Panc1 (cell line): ENCODE measurements around the gene MRPS34. TPM values are rescaled to one million over a fixed set of nuclear protein-coding genes. Genes with fewer than 3 reads are reported as not detected.

Experiments used
- ATAC-seq: fragments of 200-7000 bp; cut with Tn5 transposase; 2 replicates; pipeline ENCODE4 v1.9.1; 2020; ENCODE audit warnings: mild to moderate bottlenecking, moderate library complexity
- BruUV-seq: library from RNA; stranded (reverse); fragments of 400-500 nt; replicated peaks from 2 replicates; lab custom pipeline; 2021; lab: Mats Ljungman, UMichigan
- CTCF ChIA-PET: fragments of 300-600 bp; sonication (Branson Sonifier 250); formaldehyde crosslinking; loops from one replicate; lab custom pipeline; 2022; ENCODE audit warnings: antibody characterized with exemption; lab: Charles Lee
- POLR2A ChIA-PET: fragments of 300-600 bp; sonication (Branson Sonifier 250); formaldehyde crosslinking; loops from one replicate; lab custom pipeline; 2022; ENCODE audit warnings: antibody characterized with exemption; lab: Charles Lee
- DNase-seq: peaks from one replicate; pipeline ENCODE4 v3.0.0-alpha.2; 2010; ENCODE audit warnings: low read depth, low spot score
- H3K27ac ChIP-seq: 2 replicates; pipeline ENCODE4 v1.5.1; 2011; ENCODE audit warnings: mild to moderate bottlenecking, low read length, inconsistent platforms
- H3K27me3 ChIP-seq: fragments of 200-500 bp; sonication (Bioruptor generic); 2 replicates; pipeline ENCODE4 v1.6.0; 2014; ENCODE audit warnings: low read length, inconsistent platforms; ENCODE audit not compliant: control insufficient read depth, insufficient read depth
- H3K36me3 ChIP-seq: fragments of 200-500 bp; sonication (Bioruptor generic); 2 replicates; pipeline ENCODE4 v1.5.1; 2014; ENCODE audit warnings: inconsistent platforms, mild to moderate bottlenecking, low read length, moderate library complexity; ENCODE audit not compliant: control insufficient read depth, insufficient read depth
- H3K4me1 ChIP-seq: 2 replicates; pipeline ENCODE4 v1.5.1; 2011; ENCODE audit warnings: inconsistent platforms, mild to moderate bottlenecking, low read length, moderate library complexity; ENCODE audit not compliant: control insufficient read depth, insufficient read depth
- H3K4me3 ChIP-seq, 2 experiments: 2 replicates each; pipeline ENCODE4 v1.5.1; 2011 to 2012; ENCODE audit warnings: low read depth in 2 of 2, low read length in 2 of 2, mild to moderate bottlenecking in 2 of 2, inconsistent platforms in 1 of 2, moderate library complexity in 1 of 2
- H3K9me3 ChIP-seq: fragments of 200-500 bp; sonication (Bioruptor generic); 2 replicates; pipeline ENCODE4 v1.5.1; 2014; ENCODE audit warnings: low read depth, mild to moderate bottlenecking, inconsistent platforms, low read length, moderate library complexity; ENCODE audit not compliant: control insufficient read depth, insufficient read depth
- POLR2AphosphoS5 ChIP-seq: IDR thresholded peaks from 2 replicates; pipeline ENCODE4 v1.6.1; 2012; ENCODE audit warnings: mild to moderate bottlenecking, low read depth, low read length, moderate library complexity
- SIN3A ChIP-seq: IDR thresholded peaks from 2 replicates; pipeline ENCODE4 v1.6.1; 2012; ENCODE audit warnings: low read depth, mild to moderate bottlenecking, low read length, moderate library complexity, borderline replicate concordance; ENCODE audit not compliant: insufficient read depth
- TCF7L2 ChIP-seq: IDR thresholded peaks from 2 replicates; pipeline ENCODE4 v1.6.1; 2011; ENCODE audit warnings: mild to moderate bottlenecking, low read depth, low read length, inconsistent platforms
- in situ Hi-C: cut with HindIII; loops from 2 replicates; pipeline ENCODE4 v1.10.0; 2016; ENCODE audit warnings: low sequenced_read_pairs, low pct_unique_long_range_greater_than_20kb
- intact Hi-C: fragments of 100-400 bp; cut with micrococcal nuclease; formaldehyde crosslinking; loops from one replicate; pipeline ENCODE4 v1.10.0; 2022; ENCODE audit not compliant: unreplicated experiment
- total RNA-seq: library from RNA; stranded (reverse); gene quantifications from one replicate; pipeline ENCODE4 v1.2.1, GENCODE V29; 2021; ENCODE audit not compliant: unreplicated experiment
- TF ChIP-seq, protein P1 (sequence below), 2 experiments: IDR thresholded peaks; 2 replicates each; pipeline ENCODE4 v1.6.1; 2011 to 2012; ENCODE audit warnings: low read depth in 2 of 2, control low read depth in 1 of 2, low read length in 1 of 2, mild to moderate bottlenecking in 1 of 2, moderate library complexity in 1 of 2; ENCODE audit not compliant: insufficient read depth in 1 of 2
- TF ChIP-seq, protein P2 (sequence below): fragments of 450-650 bp; IDR thresholded peaks from 2 replicates; pipeline ENCODE4 v1.5.1; 2017; ENCODE audit warnings: mild to moderate bottlenecking

The MRPS34 gene
- total RNA-seq, 1 experiment from 2014 or later = 187 TPM

DNA sequence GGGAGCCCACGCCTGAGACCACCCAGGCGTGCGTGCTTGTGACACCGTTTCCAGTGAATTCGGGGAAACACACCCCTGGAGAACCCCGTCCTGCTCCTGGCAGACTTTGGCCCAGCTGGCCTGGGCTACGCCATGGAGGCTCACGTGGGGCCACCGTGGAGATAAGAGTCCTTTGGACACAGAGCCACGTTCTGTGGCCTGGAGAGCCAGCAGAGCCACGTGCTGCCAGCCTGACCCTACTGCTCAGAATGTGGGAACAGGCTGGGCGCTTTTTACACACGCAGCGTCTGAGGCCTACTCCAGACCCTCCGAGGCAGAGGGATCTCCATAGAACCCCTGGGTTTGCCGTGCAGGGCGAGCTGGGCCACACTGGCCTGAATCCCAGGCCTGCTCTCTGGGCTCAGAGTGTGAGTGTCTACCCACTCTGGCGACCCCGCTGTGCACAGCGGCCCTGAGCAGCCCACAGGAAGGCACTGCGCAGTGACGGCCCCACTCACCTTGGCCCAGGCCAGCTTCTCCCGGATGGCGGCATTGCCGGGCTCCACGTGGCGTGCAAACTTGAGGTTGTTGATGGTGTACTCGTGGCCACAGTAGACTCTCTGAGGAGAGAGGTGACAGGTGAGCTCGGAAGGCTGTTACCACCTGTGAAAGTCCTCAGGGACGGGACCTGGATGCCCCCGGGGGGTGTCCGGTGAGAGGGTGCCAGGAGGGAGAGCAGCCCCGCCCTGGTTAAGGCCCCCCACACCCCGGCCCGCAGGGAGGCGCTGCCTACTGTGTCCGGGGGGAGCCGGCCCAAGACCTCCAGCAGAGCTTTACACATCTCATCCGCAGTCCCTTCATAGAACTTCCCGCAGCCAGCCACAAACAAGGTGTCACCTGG, 43.7 kb upstream of the MRPS34 start:
- ChIA-PET CTCF (no interaction called here), POLR2A (no interaction called here)
- Histone ChIP-seq H3K27ac (no peak overlapping the region), H3K4me1 (peaks cover 5% of the 10 kb centered on the region; the same call in 1 of the 2 replicates), H3K27me3 (no peaks in the 10 kb centered on the region), H3K36me3 (no peaks in the 10 kb centered on the region), H3K9me3 (no peaks in the 10 kb centered on the region), H3K4me3 (no peak overlapping the region)
- TF ChIP-seq SIN3A (no peak), TCF7L2 (no peak)
- TF ChIP-seq, protein P1, sequence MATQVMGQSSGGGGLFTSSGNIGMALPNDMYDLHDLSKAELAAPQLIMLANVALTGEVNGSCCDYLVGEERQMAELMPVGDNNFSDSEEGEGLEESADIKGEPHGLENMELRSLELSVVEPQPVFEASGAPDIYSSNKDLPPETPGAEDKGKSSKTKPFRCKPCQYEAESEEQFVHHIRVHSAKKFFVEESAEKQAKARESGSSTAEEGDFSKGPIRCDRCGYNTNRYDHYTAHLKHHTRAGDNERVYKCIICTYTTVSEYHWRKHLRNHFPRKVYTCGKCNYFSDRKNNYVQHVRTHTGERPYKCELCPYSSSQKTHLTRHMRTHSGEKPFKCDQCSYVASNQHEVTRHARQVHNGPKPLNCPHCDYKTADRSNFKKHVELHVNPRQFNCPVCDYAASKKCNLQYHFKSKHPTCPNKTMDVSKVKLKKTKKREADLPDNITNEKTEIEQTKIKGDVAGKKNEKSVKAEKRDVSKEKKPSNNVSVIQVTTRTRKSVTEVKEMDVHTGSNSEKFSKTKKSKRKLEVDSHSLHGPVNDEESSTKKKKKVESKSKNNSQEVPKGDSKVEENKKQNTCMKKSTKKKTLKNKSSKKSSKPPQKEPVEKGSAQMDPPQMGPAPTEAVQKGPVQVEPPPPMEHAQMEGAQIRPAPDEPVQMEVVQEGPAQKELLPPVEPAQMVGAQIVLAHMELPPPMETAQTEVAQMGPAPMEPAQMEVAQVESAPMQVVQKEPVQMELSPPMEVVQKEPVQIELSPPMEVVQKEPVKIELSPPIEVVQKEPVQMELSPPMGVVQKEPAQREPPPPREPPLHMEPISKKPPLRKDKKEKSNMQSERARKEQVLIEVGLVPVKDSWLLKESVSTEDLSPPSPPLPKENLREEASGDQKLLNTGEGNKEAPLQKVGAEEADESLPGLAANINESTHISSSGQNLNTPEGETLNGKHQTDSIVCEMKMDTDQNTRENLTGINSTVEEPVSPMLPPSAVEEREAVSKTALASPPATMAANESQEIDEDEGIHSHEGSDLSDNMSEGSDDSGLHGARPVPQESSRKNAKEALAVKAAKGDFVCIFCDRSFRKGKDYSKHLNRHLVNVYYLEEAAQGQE (IDR thresholded peaks at IDR 0.05; ENCODE audit: insufficient read depth in 1 of 2, low read depth in 2 of 2, low read length in 1 of 2) = no peak
- TF ChIP-seq, protein P2, sequence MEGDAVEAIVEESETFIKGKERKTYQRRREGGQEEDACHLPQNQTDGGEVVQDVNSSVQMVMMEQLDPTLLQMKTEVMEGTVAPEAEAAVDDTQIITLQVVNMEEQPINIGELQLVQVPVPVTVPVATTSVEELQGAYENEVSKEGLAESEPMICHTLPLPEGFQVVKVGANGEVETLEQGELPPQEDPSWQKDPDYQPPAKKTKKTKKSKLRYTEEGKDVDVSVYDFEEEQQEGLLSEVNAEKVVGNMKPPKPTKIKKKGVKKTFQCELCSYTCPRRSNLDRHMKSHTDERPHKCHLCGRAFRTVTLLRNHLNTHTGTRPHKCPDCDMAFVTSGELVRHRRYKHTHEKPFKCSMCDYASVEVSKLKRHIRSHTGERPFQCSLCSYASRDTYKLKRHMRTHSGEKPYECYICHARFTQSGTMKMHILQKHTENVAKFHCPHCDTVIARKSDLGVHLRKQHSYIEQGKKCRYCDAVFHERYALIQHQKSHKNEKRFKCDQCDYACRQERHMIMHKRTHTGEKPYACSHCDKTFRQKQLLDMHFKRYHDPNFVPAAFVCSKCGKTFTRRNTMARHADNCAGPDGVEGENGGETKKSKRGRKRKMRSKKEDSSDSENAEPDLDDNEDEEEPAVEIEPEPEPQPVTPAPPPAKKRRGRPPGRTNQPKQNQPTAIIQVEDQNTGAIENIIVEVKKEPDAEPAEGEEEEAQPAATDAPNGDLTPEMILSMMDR = no peak
- DNase-seq (no peak), ATAC-seq (no peak)
- intact Hi-C loops (no loop called here), in situ Hi-C loops (no loop called here)
- BruUV-seq = no TSS peak

DNA sequence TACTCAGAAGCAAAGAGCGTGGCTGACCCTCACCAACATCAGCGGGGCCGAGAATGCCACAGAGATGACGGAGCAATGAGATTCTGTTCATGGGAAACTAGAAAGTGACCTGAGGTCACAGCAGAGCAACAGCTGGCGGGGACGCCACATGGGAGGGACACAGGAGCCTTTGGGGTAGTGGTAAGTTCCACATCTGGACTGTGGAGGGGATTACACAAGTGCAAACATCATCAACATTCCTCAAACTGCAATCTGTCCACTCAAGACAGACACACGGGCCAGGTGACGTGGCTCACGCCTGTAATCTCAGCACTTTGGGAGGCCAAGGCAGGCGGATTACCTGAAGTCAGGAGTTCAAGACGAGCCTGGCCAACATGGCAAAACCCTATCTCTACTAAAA, 42.5 kb upstream of the MRPS34 start:
- intact Hi-C loops = no loop called here
- Histone ChIP-seq H3K27me3 (no peaks in the 10 kb centered on the region), H3K27ac (no peak overlapping the region), H3K4me3 (no peak overlapping the region), H3K9me3 (no peaks in the 10 kb centered on the region), H3K4me1 (peaks cover 5% of the 10 kb centered on the region; the same call in 1 of the 2 replicates), H3K36me3 (no peaks in the 10 kb centered on the region)
- no TSS peak for BruUV-seq
- ChIA-PET POLR2A (no interaction called here), CTCF (interaction anchor here (0.6 kb wide), 1 partner anchor 11 kb away, joined by 3 read pairs; the partner anchor contains the start of gene HAGH)
- DNase-seq = no peak
- in situ Hi-C loops = no loop called here
- TF ChIP-seq, protein P1 (IDR thresholded peaks at IDR 0.05; ENCODE audit: insufficient read depth in 1 of 2, low read depth in 2 of 2, low read length in 1 of 2) = no peak
- TF ChIP-seq, protein P2 = no peak
- TF ChIP-seq TCF7L2 (no peak), SIN3A (no peak), POLR2AphosphoS5 (no peak)
- no peak for ATAC-seq
